HG02884 (cell line): ENCODE measurements around the gene GAL3ST2.
"Not testable (repeated sequence)": the region's sequence is repeated elsewhere in the genome, so short reads cannot be mapped to it uniquely, and the experiment has no call there.

Experiments used
- ATAC-seq: cut with Tn5 transposase; IDR thresholded peaks from one replicate; pipeline ENCODE4 v1.9.1; 2021; ENCODE audit warnings: mild to moderate bottlenecking, moderate library complexity; ENCODE audit not compliant: unreplicated experiment

Gene GAL3ST2

GRCh38 chr2:241791385-241791784 lies 14.8 kb downstream of the GAL3ST2 start:
- ATAC-seq, result not testable (repeated sequence)

GRCh38 chr2:241793385-241793784 lies 16.8 kb downstream of the GAL3ST2 start:
- no peak for ATAC-seq

- no peak for ATAC-seq
Observed at GRCh38 chr2:241794250-241794823, 17.7 kb downstream of the GAL3ST2 start.

GRCh38 chr2:241795021-241795999 lies 18.7 kb downstream of the GAL3ST2 start:
- ATAC-seq, result no peak

GRCh38 chr2:241796209-241796608 lies 19.6 kb downstream of the GAL3ST2 start:
- no peak for ATAC-seq

GRCh38 chr2:241796610-241797138 lies 20.1 kb downstream of the GAL3ST2 start:
- no peak for ATAC-seq

- no peak for ATAC-seq
Observed at GRCh38 chr2:241797441-241798080, 20.9 kb downstream of the GAL3ST2 start.

- ATAC-seq, result no peak
Observed at GRCh38 chr2:241798081-241798630, 21.5 kb downstream of the GAL3ST2 start.

- ATAC-seq, result no peak
Observed at GRCh38 chr2:241798631-241799521, 22.3 kb downstream of the GAL3ST2 start.

- ATAC-seq, result no peak
Observed at GRCh38 chr2:241799522-241800197, 23.0 kb downstream of the GAL3ST2 start.

- ATAC-seq, result not testable (repeated sequence)
Observed at GRCh38 chr2:241800198-241800903, 23.7 kb downstream of the GAL3ST2 start.

GRCh38 chr2:241801611-241802420 lies 25.2 kb downstream of the GAL3ST2 start:
- ATAC-seq, result no peak

GRCh38 chr2:241802421-241803318 lies 26.0 kb downstream of the GAL3ST2 start:
- ATAC-seq, result no peak

- no peak for ATAC-seq
Observed at GRCh38 chr2:241803387-241804325, 27.0 kb downstream of the GAL3ST2 start.

GRCh38 chr2:241804326-241805229 lies 28.0 kb downstream of the GAL3ST2 start:
- no peak for ATAC-seq
